Stimulated activated CD4-positive, alpha-beta T cell treated with anti-CD3 and anti-CD28 coated beads, Interleukin-4, amount 100 ng/mL, for 48 hours (primary cell): ENCODE measurements around the gene TCFL5.

ENCODE experiments used
- DNase-seq, 2 donors: peaks; one replicate each; pipeline ENCODE4 v3.0.0-alpha.2; 2020; ENCODE audit warnings: low read depth in 2 of 2

Gene TCFL5

GRCh38 chr20:62812907-62813200 is 48.8 kb downstream of the TCFL5 start:
- DNase-seq = no peak

- DNase-seq = no peak
Measured at GRCh38 chr20:62812181-62812906, 49.3 kb downstream of the TCFL5 start.

- no peak for DNase-seq
Measured at GRCh38 chr20:62811720-62812119, 49.9 kb downstream of the TCFL5 start.

- DNase-seq = no peak
Measured at GRCh38 chr20:62811320-62811719, 50.3 kb downstream of the TCFL5 start.

GRCh38 chr20:62809530-62810428 is 51.8 kb downstream of the TCFL5 start:
- DNase-seq = no peak

DNA sequence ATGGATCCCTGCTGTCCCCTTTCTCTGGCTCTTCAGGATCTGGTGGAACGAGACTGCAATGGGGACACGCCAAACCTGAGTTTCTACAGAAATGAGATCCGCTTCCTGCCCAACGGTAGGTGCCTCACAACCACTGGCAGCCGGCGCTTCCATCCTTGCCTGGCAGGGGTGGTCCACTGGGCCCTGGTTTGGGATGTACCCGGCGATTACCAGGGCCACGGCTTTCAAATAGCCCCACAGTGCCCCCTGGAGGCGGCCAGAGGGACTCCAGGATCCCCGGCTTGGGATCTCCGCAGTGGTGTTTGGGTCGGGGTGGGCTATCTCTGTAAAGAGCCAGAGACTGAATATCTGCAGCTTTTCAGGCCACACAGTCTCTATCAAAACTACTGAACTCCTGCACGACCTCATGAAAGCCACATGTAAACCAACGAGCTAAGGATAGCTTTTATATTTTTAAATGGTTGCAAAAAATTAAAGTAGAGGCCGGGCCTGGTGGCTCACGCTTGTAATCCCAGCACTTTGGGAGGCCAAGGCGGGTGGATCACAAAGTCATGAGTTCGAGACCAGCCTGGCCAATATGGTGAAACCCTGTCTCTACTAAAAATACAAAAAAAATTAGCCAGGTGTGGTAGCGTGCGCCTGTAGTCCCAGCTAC is 53.3 kb downstream of the TCFL5 start:
- DNase-seq = peak; percentile 64 to 71

- DNase-seq = no peak
Measured at GRCh38 chr20:62807444-62808210, 54.0 kb downstream of the TCFL5 start.

DNA sequence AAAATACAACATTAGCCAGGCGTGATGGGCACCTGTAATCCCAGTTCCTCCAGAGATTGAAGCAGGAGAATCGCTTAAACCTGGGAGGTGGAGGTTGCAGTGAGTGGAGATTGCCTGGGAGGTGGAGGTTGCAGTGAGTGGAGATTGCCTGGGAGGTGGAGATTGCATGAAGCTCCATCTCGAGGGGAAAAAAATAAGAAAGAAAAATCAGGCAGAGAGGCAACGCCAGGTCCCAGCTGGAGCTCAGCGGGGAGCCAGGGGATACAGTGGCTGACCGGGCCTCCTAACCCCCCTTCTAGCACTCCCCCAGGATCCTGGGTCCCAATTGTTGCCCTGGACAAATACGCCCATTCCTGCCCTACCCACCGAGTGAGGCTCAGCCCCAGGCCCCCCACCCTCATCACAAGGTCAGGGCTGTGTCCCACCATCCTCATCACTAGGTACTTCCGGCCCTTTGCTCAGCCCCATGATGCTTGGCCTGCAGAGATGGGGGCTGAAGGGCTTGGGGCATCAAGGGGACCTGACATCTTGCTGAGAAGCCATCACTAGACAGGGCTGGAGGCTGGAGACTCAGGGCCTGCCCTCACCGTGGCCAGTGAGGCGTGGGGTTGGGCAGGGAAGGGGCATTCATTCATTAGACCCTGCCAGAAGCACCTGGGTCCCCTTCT is 55.1 kb downstream of the TCFL5 start:
- no peak for DNase-seq

DNA sequence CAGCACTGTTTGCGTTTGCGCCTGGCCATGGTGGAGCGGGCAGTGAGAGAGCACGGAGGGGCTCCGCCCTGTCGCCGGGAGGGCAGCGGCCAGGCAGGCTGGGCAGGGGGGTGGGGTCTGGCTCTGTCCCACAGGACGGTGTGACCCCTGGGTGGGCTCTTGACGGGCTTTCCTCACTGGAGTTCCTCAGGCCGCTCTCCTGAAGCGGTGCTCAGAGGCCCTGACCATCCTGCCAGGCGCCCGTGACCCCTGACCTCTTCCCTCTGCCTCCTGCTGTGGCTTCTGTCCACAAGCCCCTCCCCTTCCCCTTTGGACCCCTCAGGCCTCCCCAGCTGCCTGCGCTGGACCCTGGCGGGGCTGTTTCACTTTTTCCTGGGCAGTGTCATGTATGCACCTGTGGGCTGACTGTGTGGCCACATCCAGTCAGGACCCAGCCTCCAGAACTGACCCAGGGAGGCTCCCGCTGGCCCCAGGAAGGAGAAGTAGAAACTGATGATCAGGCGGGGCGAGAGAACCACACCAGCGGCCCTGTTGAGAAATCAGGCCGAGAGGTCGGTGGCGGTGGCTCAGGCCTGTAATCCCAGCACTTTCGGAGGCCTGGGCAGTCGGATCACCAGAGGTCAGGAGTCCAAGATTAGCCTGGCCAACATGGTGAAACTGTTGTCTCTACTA is 55.8 kb downstream of the TCFL5 start:
- no peak for DNase-seq

GRCh38 chr20:62805155-62805710 is 56.4 kb downstream of the TCFL5 start:
- DNase-seq = peak in 1 of 2 donors; percentile 33

GRCh38 chr20:62804627-62805154 is 56.9 kb downstream of the TCFL5 start, which contains the start of gene OGFR:
Gene OGFR, plus strand, starts transcription at chr20:62804835. Its CDS starts 25 bp downstream, at chr20:62804860.
- peak; percentile 44 to 53 for DNase-seq

DNA sequence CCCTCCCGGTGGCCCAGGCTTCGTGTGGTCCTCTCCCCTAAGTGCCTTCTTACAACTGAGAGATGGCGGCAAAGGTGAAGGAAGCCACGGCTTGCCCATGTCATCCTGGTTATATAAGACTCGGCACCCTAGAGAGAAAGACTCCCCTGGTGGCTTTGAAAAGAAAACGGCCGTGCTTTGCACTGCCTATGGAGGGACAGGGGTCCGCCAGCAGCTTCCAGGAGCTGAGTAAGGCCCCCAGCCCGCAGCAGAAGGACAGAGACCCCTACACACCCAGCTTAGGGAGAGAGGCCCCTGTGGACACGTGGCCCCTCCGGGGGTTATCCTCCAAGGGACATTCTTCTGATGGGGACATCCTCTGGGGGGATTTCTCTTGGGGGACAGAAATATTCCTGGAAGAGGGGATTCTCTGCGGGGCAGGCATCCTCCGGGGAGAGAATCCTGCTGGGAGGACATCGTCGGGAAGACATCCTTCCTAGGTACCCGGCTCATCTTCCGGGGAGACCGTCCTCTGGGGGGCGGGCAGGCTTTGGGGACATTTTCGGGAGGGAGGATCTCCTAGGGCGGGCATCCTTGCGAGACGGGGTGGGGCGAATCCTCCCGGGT is 57.5 kb downstream of the TCFL5 start:
- DNase-seq = no peak

GRCh38 chr20:62802026-62802712 is 59.5 kb downstream of the TCFL5 start:
- no peak for DNase-seq

DNA sequence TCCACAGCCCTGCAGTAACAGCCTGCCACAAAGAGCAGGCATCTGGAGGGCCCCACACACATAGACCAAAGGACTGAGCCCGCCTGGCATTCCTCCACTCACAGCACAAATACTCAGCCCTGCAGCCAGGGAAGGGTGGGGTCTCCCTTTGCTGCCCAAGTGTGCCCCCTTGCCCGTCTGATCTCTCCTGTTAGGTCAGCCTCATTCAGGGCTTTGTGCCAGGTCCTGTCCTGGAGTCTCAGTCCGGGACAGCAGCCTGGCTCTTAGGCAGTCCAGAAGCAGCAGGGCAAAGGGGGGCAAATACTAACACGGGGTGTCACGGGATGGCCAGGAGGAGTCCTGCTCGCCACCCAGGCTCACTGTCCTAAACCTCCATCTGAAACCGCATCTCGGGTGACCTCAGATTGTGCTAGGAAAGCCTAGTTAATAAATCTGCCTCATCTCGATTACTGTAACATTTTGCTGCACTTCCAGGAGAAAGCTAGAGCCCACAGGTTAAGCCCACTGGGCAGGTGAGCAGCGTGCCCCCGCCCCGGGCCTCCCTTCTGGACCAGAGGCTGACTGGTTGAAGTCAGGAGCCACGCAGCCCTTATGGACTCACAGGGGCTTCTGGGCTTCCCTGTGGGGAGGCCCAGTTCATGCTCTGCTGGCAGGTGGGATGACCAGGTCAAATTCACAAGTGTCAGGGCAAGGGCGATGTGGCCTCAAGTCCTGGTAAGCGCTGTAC is 60.2 kb downstream of the TCFL5 start:
- no peak for DNase-seq

DNA sequence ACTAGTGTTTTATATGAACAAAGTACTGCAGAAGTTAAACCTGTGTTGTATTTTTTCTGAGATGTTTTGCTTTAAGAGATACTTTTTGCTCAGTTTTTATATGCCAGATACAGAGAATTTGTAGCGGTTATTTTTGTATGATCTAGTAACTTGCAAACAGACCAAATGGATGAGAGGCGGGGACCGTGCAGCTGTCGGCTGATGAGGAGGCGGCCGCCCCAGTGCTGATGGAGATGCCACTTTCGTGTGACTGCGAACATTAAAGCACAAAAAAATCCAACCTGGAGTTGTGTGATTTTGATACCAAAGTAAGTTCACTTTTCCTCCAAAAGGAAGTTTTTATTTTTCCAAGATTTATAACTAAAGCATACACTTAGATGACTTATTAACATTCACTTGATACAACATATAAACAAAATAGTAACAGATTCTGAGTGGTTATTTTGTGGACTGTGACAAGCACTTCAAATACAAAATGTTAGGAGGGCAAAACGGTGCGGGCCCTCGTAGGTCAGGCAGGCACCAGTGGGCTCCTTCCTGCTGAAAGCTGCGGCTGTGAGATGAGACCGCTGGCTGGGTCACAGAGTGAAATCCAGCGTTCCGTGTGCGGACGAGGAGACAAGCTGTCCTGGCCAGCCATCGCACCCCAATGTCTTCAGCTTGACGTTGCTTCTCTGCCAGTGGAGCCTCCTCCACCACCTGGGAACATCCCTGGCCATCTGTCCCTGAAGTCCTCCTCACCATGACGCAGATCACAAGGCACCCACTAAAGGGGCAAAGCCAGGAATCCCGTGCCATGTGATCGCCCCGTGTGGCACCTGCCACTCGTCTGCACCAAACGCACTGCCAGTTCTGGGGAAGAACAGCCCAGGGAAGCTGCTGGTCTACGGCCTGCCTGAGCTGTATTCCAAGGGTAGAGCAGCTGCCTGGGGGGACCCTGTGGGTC is 61.0 kb downstream of the TCFL5 start:
- no peak for DNase-seq

GRCh38 chr20:62799873-62800272 is 61.7 kb downstream of the TCFL5 start:
- DNase-seq = no peak

- DNase-seq = no peak
Measured at GRCh38 chr20:62799459-62799858, 62.2 kb downstream of the TCFL5 start.
